Colonic mucosa (tissue), 4 donors: ENCODE measurements around the gene ANK2. TPM values are rescaled to one million over a fixed set of nuclear protein-coding genes. Genes with fewer than 3 reads are reported as not detected.

ENCODE experiments used
- DNase-seq: peaks from one replicate; pipeline ENCODE4 v3.0.0-alpha.2; 2020
- H3K27ac ChIP-seq: fragments of 200-600 bp; one replicate; pipeline ENCODE4 v1.8.0; 2021
- H3K27me3 ChIP-seq: fragments of 200-600 bp; one replicate; pipeline ENCODE4 v1.8.0; 2021
- H3K36me3 ChIP-seq: fragments of 200-600 bp; one replicate; pipeline ENCODE4 v1.8.0; 2021
- H3K4me1 ChIP-seq: fragments of 200-600 bp; one replicate; pipeline ENCODE4 v1.8.0; 2021; ENCODE audit warnings: mild to moderate bottlenecking
- H3K4me3 ChIP-seq: fragments of 200-600 bp; one replicate; pipeline ENCODE4 v1.8.0; 2021
- H3K9ac ChIP-seq, 2 donors: one replicate each; pipeline ENCODE4 v1.7.0; 2013; ENCODE audit warnings: control low read depth in 2 of 2, low read depth in 2 of 2, low read length in 2 of 2
- H3K9me3 ChIP-seq: fragments of 200-600 bp; one replicate; pipeline ENCODE4 v1.8.0; 2021
- CTCF ChIP-seq: fragments of 200-600 bp; IDR thresholded peaks from one replicate; pipeline ENCODE4 v1.8.0; 2022; ENCODE audit warnings: antibody characterized with exemption, mild to moderate bottlenecking
- intact Hi-C: fragments of 100-400 bp; cut with DNase I; formaldehyde crosslinking; loops from one replicate; pipeline ENCODE4 v1.14.1; 2022
- total RNA-seq, 2 donors: library from RNA; stranded (reverse); fragmentation: NEBNext Ultra II Directional in 1 of 2; extraction: Animal tissue kit (Norgen Biotek cat#: 25700) in 1 of 2; gene quantifications; one replicate each; pipeline ENCODE4 v1.2.1, GENCODE V29; 2021
- donor health status: healthy.
- donor health status: DM: no; HTN: no; CAD: no.
- donor health status: DM: no; HTN: no; CAD: no.

Gene ANK2
- total RNA-seq, 2 donors from 2014 or later, result 4.6 to 20.7 TPM

- Histone ChIP-seq H3K4me3 (no peak overlapping the region), H3K9me3 (no peaks in the 10 kb centered on the region), H3K4me1 (no peaks in the 10 kb centered on the region), H3K27me3 (no peaks in the 10 kb centered on the region), H3K9ac (no peak overlapping the region), H3K36me3 (no peaks in the 10 kb centered on the region), H3K27ac (no peak overlapping the region)
- intact Hi-C loops, result no loop called here
- no peak for DNase-seq
- no peak for TF ChIP-seq CTCF
Observed at GRCh38 chr4:113317523-113317922, 268.1 kb downstream of the ANK2 start.

GRCh38 chr4:113322736-113323135 is 273.3 kb downstream of the ANK2 start:
- H3K36me3 ChIP-seq, result no peaks in the 10 kb centered on the region
- H3K27me3 ChIP-seq, result no peaks in the 10 kb centered on the region
- H3K4me3 ChIP-seq, result no peak overlapping the region
- H3K9me3 ChIP-seq, result no peaks in the 10 kb centered on the region
- H3K27ac ChIP-seq, result no peak overlapping the region
- no peak for TF ChIP-seq CTCF
- no peaks in the 10 kb centered on the region for H3K4me1 ChIP-seq
- H3K9ac ChIP-seq, result no peak overlapping the region
- no peak for DNase-seq
- intact Hi-C loops, result no loop called here

GRCh38 chr4:113325876-113326615 is 276.6 kb downstream of the ANK2 start:
- Histone ChIP-seq H3K27me3 (no peaks in the 10 kb centered on the region), H3K27ac (no peak overlapping the region), H3K9me3 (no peaks in the 10 kb centered on the region), H3K4me3 (no peak overlapping the region), H3K36me3 (no peaks in the 10 kb centered on the region), H3K9ac (no peak overlapping the region), H3K4me1 (no peaks in the 10 kb centered on the region)
- no peak for DNase-seq
- no peak for TF ChIP-seq CTCF
- intact Hi-C loops, result no loop called here

GRCh38 chr4:113327494-113327893 is 278.0 kb downstream of the ANK2 start:
- DNase-seq, result no peak
- Histone ChIP-seq H3K9me3 (no peaks in the 10 kb centered on the region), H3K4me1 (no peaks in the 10 kb centered on the region), H3K27me3 (no peaks in the 10 kb centered on the region), H3K9ac (no peak overlapping the region), H3K27ac (no peak overlapping the region), H3K36me3 (no peaks in the 10 kb centered on the region), H3K4me3 (no peak overlapping the region)
- no peak for TF ChIP-seq CTCF
- intact Hi-C loops, result no loop called here

- H3K27ac ChIP-seq, result no peak overlapping the region
- no peaks in the 10 kb centered on the region for H3K27me3 ChIP-seq
Observed at GRCh38 chr4:113328514-113328913, 279.1 kb downstream of the ANK2 start.

More at GRCh38 chr4:113328514-113328913, 279.1 kb downstream of the ANK2 start:
- DNase-seq, result no peak
- Histone ChIP-seq H3K36me3 (no peaks in the 10 kb centered on the region), H3K4me1 (no peaks in the 10 kb centered on the region), H3K9ac (no peak overlapping the region), H3K4me3 (no peak overlapping the region), H3K9me3 (no peaks in the 10 kb centered on the region)
- no peak for TF ChIP-seq CTCF
- intact Hi-C loops, result no loop called here
